HCT116 (cell line): ENCODE data around the gene DGKB. TPM values are rescaled to one million over a fixed set of nuclear protein-coding genes. Genes with fewer than 3 reads are reported as not detected.

Experiments
- ATAC-seq: fragments of 200-7000 bp; cut with Tn5 transposase; 2 replicates; pipeline ENCODE4 v1.9.1; 2020; ENCODE audit warnings: mild to moderate bottlenecking, moderate library complexity
- BruUV-seq: library from RNA; stranded (reverse); fragments of 400-500 nt; replicated peaks from 2 replicates; lab custom pipeline; 2021; lab: Mats Ljungman, UMichigan
- CTCF ChIA-PET: fragments of 300-600 bp; sonication (Branson Sonifier 250); formaldehyde crosslinking; loops from one replicate; lab custom pipeline; 2021; ENCODE audit warnings: antibody characterized with exemption; lab: Charles Lee
- POLR2A ChIA-PET: fragments of 300-600, 350-600 bp; sonication (Branson Sonifier 250); formaldehyde crosslinking; loops from one replicate; lab custom pipeline; 2021; ENCODE audit warnings: antibody characterized with exemption; lab: Charles Lee
- RAD21 ChIA-PET, 2 experiments: fragments of 300-600 bp; sonication (Branson Sonifier 250); formaldehyde crosslinking; loops; one replicate each; lab custom pipeline; 2023; ENCODE audit warnings: low total read pairs in 2 of 2; ENCODE audit not compliant: uncharacterized antibody in 2 of 2, unreplicated experiment in 2 of 2, low non-redundant PET in 1 of 2; lab: Charles Lee
- DNase-seq: peaks from one replicate; pipeline ENCODE4 v3.0.0-alpha.2; 2010; ENCODE audit warnings: low read depth, low spot score
- H2AFZ ChIP-seq: fragments of 200-600 bp; shearing (Covaris generic), sonication (generic); 2 replicates; pipeline ENCODE4 v1.6.1; 2017; ENCODE audit warnings: low read depth, mixed run types, mixed read lengths, antibody characterized with exemption, low read length; ENCODE audit not compliant: poor library complexity, severe bottlenecking
- H3K27ac ChIP-seq: 2 replicates; pipeline ENCODE4 v1.5.1; 2012; ENCODE audit warnings: low read depth, low read length
- H3K27me3 ChIP-seq: fragments of 200-600 bp; sonication (generic); 2 replicates; pipeline ENCODE4 v1.6.1; 2016; ENCODE audit warnings: mixed run types, low read length, mixed read lengths; ENCODE audit not compliant: insufficient read depth
- H3K36me3 ChIP-seq, 2 experiments: fragments of 200-500 bp in 1 of 2; fragments of 200-600 bp in 1 of 2; sonication (Bioruptor generic) in 1 of 2; sonication (generic) in 1 of 2; 2 replicates each; pipeline versions ENCODE4 v1.5.1 to v1.6.1; 2014 to 2016; ENCODE audit warnings: low read length in 2 of 2, inconsistent platforms in 1 of 2, mixed read lengths in 1 of 2, mixed run types in 1 of 2; ENCODE audit not compliant: insufficient read depth in 2 of 2, control insufficient read depth in 1 of 2
- H3K4me1 ChIP-seq, 2 experiments: fragments of 200-600 bp in 1 of 2; sonication (generic) in 1 of 2; 2 replicates each; pipeline versions ENCODE4 v1.5.1 to v1.6.1; 2012 to 2017; ENCODE audit warnings: low read length in 2 of 2, inconsistent platforms in 1 of 2, mild to moderate bottlenecking in 1 of 2, mixed read lengths in 1 of 2, mixed run types in 1 of 2, moderate library complexity in 1 of 2; ENCODE audit not compliant: insufficient read depth in 2 of 2, control insufficient read depth in 1 of 2
- H3K4me2 ChIP-seq: fragments of 200-600 bp; sonication (generic); 2 replicates; pipeline ENCODE4 v1.6.1; 2017; ENCODE audit warnings: mixed run types, low read length, mixed read lengths
- H3K4me3 ChIP-seq, 2 experiments: fragments of 200-600 bp in 1 of 2; sonication (generic) in 1 of 2; replicated peaks in 1 of 2; 2 replicates each; pipeline ENCODE4 v1.5.1; 2011 to 2016; ENCODE audit warnings: low read length in 2 of 2, control low read depth in 1 of 2, low read depth in 1 of 2, mild to moderate bottlenecking in 1 of 2, mixed read lengths in 1 of 2, mixed run types in 1 of 2
- H3K79me2 ChIP-seq: fragments of 200-600 bp; sonication (generic); 2 replicates; pipeline ENCODE4 v1.6.1; 2017; ENCODE audit warnings: mild to moderate bottlenecking, mixed run types, low read length, moderate library complexity, mixed read lengths; ENCODE audit not compliant: insufficient read depth
- H3K9ac ChIP-seq: fragments of 200-600 bp; sonication (generic); 2 replicates; pipeline ENCODE4 v1.6.1; 2016; ENCODE audit warnings: low read length, mixed read lengths
- H3K9me2 ChIP-seq: fragments of 200-600 bp; sonication (generic), shearing (Covaris generic); 2 replicates; pipeline ENCODE4 v1.6.1; 2017; ENCODE audit warnings: mixed run types, mild to moderate bottlenecking, moderate library complexity; ENCODE audit not compliant: insufficient read depth
- H3K9me3 ChIP-seq, 2 experiments: fragments of 200-500 bp in 1 of 2; fragments of 200-600 bp in 1 of 2; sonication (Bioruptor generic) in 1 of 2; sonication (generic) in 1 of 2; 2 replicates each; pipeline ENCODE4 v1.6.1; 2014 to 2017; ENCODE audit warnings: low read length in 2 of 2, mixed read lengths in 2 of 2, inconsistent platforms in 1 of 2, low read depth in 1 of 2, mild to moderate bottlenecking in 1 of 2, mixed run types in 1 of 2, moderate library complexity in 1 of 2; ENCODE audit not compliant: control insufficient read depth in 1 of 2, insufficient read depth in 1 of 2
- H4K20me1 ChIP-seq: fragments of 200-600 bp; sonication (generic), shearing (Covaris generic); 2 replicates; pipeline ENCODE4 v1.6.1; 2017; ENCODE audit warnings: mixed run types, mild to moderate bottlenecking, moderate library complexity; ENCODE audit not compliant: insufficient read depth
- ATF3 ChIP-seq: IDR thresholded peaks from 2 replicates; pipeline ENCODE4 v1.6.1; 2012
- CBX3 ChIP-seq: IDR thresholded peaks from 2 replicates; pipeline ENCODE4 v1.6.1; 2012; ENCODE audit warnings: low read depth
- EGR1 ChIP-seq: IDR thresholded peaks from 2 replicates; pipeline ENCODE4 v1.6.1; 2012; ENCODE audit warnings: low read depth
- EZH2phosphoT487 ChIP-seq: fragments of 200-600 bp; IDR thresholded peaks from 2 replicates; pipeline ENCODE4 v1.6.1; 2018; ENCODE audit warnings: antibody characterized with exemption, borderline replicate concordance
- FOSL1 ChIP-seq: IDR thresholded peaks from 2 replicates; pipeline ENCODE4 v1.6.1; 2012; ENCODE audit warnings: low read depth
- MAX ChIP-seq: IDR thresholded peaks from 2 replicates; pipeline ENCODE4 v1.6.1; 2012
- POLR2AphosphoS5 ChIP-seq: IDR thresholded peaks from 2 replicates; pipeline ENCODE4 v1.6.1; 2011; ENCODE audit warnings: mild to moderate bottlenecking, low read depth, low read length, moderate library complexity
- RAD21 ChIP-seq: IDR thresholded peaks from 2 replicates; pipeline ENCODE4 v1.6.1; 2012; ENCODE audit warnings: low read depth, mild to moderate bottlenecking
- REST ChIP-seq: IDR thresholded peaks from 2 replicates; pipeline ENCODE4 v1.6.1; 2012; ENCODE audit warnings: low read depth
- TCF7L2 ChIP-seq: IDR thresholded peaks from 2 replicates; pipeline ENCODE4 v1.7.0; 2011; ENCODE audit warnings: borderline replicate concordance, inconsistent platforms; ENCODE audit not compliant: insufficient read depth, insufficient read length; ENCODE audit errors: extremely low read depth
- YY1 ChIP-seq: IDR thresholded peaks from 2 replicates; pipeline ENCODE4 v1.6.1; 2011; ENCODE audit warnings: low read length, low read depth, moderate library complexity, mild to moderate bottlenecking; ENCODE audit not compliant: insufficient replicate concordance; ENCODE audit errors: extremely low read depth
- ZBTB33 ChIP-seq: IDR thresholded peaks from 2 replicates; pipeline ENCODE4 v1.6.1; 2011; ENCODE audit warnings: mild to moderate bottlenecking, low read length, moderate library complexity; ENCODE audit not compliant: insufficient replicate concordance; ENCODE audit errors: extremely low read depth
- ZFX ChIP-seq: fragments of 450-650 bp; IDR thresholded peaks from 2 replicates; pipeline ENCODE4 v1.6.1; 2017
- intact Hi-C: fragments of 100-400 bp; cut with micrococcal nuclease; formaldehyde crosslinking; loops from 2 replicates; pipeline ENCODE4 v1.10.0; 2022
- total RNA-seq: library from RNA; stranded (reverse); gene quantifications from one replicate; pipeline ENCODE4 v1.2.1, GENCODE V29; 2021; ENCODE audit not compliant: unreplicated experiment

The DGKB gene
- total RNA-seq, 1 experiment from 2014 or later = 0.05 TPM

- no peaks in the 10 kb centered on the region for H3K79me2 ChIP-seq
- H3K9me3 ChIP-seq = no peaks in the 10 kb centered on the region
- DNase-seq (no peak), ATAC-seq (no peak)
- no peaks in the 10 kb centered on the region for H3K36me3 ChIP-seq
- TF ChIP-seq EZH2phosphoT487 = no peak
- no peak for TF ChIP-seq FOSL1
- TF ChIP-seq ZFX = no peak
- no peak for TF ChIP-seq REST
- no peak for TF ChIP-seq POLR2AphosphoS5
- no peak overlapping the region for H3K4me3 ChIP-seq
- no peaks in the 10 kb centered on the region for H3K27me3 ChIP-seq
- ChIA-PET CTCF (no interaction called here), POLR2A (no interaction called here), RAD21 (no interaction called here)
- intact Hi-C loops = no loop called here
- no peaks in the 10 kb centered on the region for H3K9me2 ChIP-seq
- H3K27ac ChIP-seq = no peak overlapping the region
- H3K4me2 ChIP-seq = no peak overlapping the region
- no peak overlapping the region for H3K9ac ChIP-seq
- BruUV-seq = no TSS peak
- H3K4me1 ChIP-seq = no peaks in the 10 kb centered on the region
- no peaks in the 10 kb centered on the region for H4K20me1 ChIP-seq
- no peak overlapping the region for H2AFZ ChIP-seq
These were observed 525.8 kb downstream of the DGKB start for GRCh38 chr7:14376711-14377110.

- H3K36me3 ChIP-seq = no peaks in the 10 kb centered on the region
- ChIA-PET RAD21 (no interaction called here), CTCF (no interaction called here)
- no peaks in the 10 kb centered on the region for H3K79me2 ChIP-seq
- no peaks in the 10 kb centered on the region for H3K4me1 ChIP-seq
- no peaks in the 10 kb centered on the region for H4K20me1 ChIP-seq
- no peak overlapping the region for H3K9ac ChIP-seq
- H3K27me3 ChIP-seq = no peaks in the 10 kb centered on the region
- H3K4me3 ChIP-seq = no peak overlapping the region
- no TSS peak for BruUV-seq
- H2AFZ ChIP-seq = no peak overlapping the region
- no peaks in the 10 kb centered on the region for H3K9me2 ChIP-seq
- no peak for TF ChIP-seq CBX3
- TF ChIP-seq EGR1 = no peak
- TF ChIP-seq MAX = no peak
- no peak for TF ChIP-seq RAD21
- no peak for TF ChIP-seq ZBTB33
- no peak for TF ChIP-seq YY1
- TF ChIP-seq TCF7L2 = no peak
- no peak for TF ChIP-seq ATF3
- no peak for TF ChIP-seq EZH2phosphoT487
- TF ChIP-seq, all 23 proteins: peak for 0
- ATAC-seq (no peak), DNase-seq (no peak)
- H3K4me2 ChIP-seq = no peak overlapping the region
- no peak overlapping the region for H3K27ac ChIP-seq
- no peaks in the 10 kb centered on the region for H3K9me3 ChIP-seq
- POLR2A ChIA-PET = no interaction called here
- intact Hi-C loops = no loop called here
These were observed 526.6 kb downstream of the DGKB start for GRCh38 chr7:14375998-14376397.
